Hematopoietic multipotent progenitor cell (in vitro differentiated cells): ENCODE measurements around the gene TUBB3. TPM values are rescaled to one million over a fixed set of nuclear protein-coding genes. Genes with fewer than 3 reads are reported as not detected.
"Not testable (repeated sequence)": the region's sequence is repeated elsewhere in the genome, so short reads cannot be mapped to it uniquely, and the experiment has no call there.

ENCODE experiments used
- DNase-seq, 3 donors: peaks; one replicate each; pipeline ENCODE4 v3.0.0-alpha.2; 2011 to 2015; ENCODE audit warnings: low read depth in 2 of 3, low spot score in 2 of 3
- total RNA-seq: library from RNA; depleted of rRNA; stranded (reverse); fragments of >200 nt; gene quantifications from one replicate; pipeline ENCODE4 v1.2.3, GENCODE V29; 2012

TUBB3 gene
- total RNA-seq, 1 donor: 1.1 TPM

DNA sequence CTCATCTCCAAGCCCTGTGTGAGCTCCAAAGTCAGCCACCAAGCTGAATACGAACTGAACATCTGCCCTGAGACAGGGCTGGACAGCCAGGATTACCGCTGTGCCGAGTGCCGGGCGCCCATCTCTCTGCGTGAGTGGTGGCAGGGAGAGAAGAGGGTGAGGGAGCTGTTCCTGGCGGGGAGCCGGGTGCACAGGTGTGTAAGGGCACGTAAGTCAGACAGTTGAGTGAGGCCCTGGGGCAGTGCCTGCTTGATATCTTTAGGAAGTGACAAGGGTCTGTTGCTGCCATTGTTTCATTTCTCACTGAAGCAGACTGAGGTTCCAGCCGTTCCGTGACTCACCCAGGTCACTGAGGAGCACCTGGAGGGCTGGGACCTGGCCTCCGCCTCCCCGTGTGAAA lies 37.8 kb downstream of the TUBB3 start:
- no peak for DNase-seq

DNA sequence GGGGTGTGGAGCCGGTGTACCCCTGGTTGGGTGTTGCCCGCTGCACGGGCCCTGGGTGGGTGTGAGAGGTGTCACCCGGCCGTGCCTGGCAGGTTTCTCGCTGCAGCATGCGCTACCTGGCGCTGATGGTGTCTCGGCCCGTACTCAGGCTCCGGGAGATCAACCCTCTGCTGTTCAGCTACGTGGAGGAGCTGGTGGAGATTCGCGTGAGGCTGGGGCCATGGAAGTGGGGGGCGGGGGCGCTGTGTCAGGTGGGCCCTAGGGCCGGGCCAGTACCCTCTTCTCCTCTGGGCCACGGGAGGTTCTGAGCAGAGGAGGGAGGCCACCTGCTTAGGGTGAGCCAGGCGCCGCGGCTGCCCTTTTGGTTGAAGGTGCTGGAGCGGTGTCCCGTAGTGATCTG lies 38.8 kb downstream of the TUBB3 start:
- DNase-seq: no peak

DNA sequence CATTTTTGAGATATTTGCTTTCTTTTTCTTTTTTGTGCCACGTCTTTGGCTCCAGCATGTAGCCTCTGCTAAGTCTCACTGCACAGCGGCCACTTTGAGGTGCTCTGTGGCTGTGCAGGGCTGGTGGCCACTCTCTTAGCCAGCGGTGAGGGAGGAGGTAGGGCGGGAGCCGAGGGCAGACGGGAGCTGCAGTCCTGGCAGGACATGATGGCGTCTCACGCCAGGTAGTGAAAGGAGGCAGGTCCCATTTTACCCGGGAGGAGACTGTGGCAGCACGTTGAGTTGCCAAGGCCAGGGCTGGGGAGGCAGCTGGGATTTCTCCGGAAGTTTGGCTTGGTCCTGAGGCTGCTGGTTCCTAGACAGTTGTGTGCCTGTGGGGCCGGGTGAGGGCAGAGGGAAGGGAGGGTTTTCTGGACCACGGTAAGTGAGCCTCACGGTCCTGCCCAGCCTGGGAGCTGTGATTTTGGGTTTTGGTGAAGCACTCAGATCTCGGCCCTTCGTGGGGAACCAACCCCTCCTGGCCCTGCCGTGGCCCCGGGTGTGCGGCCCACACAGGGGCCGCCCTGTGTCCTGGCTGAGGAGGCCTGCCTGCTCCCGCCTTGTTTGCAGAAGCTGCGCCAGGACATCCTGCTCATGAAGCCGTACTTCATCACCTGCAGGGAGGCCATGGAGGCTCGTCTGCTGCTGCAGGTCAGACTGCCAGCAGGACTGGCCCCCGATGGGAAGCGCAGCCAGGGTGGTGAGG lies 39.8 kb downstream of the TUBB3 start:
- DNase-seq: no peak

DNA sequence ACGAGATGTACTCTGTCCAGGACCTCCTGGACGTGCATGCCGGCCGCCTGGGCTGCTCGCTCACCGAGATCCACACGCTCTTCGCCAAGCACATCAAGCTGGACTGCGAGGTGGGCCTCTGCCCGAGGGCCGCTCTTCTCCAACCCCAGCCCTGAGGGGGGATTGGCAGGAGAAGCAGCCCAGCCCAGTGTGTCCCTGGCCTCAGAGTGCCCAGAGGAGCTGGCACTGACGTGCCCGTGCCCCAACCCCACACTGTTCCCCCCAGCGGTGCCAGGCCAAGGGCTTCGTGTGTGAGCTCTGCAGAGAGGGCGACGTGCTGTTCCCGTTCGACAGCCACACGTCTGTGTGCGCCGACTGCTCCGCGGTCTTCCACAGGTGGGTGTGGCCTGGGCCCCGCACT lies 41.1 kb downstream of the TUBB3 start:
- no peak for DNase-seq

DNA sequence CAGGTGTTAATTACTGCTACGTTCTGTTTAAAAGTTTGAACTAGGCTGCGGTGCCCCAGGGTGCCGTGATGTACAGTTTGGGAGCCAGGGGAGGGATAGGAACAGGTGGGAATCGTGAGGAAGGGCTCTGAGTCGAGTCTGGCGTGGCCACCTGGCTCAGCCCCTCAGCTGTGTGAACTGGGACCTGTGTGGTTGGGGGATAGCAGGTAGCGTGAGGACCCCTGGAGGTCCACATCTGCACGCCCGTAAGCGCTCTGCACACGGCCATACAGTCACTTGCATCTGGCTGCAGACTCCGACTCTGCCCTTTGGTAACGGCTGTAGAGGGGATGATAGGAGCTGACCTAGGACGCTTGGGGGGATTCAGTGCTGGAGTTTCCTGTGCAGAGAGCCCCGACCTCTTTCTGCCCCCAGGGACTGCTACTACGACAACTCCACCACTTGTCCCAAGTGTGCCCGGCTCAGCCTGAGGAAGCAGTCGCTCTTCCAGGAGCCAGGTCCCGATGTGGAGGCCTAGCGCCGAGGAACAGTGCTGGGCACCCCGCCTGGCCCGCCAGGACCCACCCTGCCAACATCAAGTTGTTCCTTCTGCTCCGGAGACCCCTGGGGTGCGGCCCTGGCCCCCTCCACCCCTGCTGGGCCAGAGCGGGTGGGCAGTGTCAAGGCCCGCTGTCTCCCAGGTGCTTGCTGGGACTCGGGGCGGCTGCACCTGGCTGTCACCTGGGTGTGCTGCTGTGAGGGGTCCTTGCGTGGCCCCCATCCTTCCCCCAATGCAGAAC lies 42.5 kb downstream of the TUBB3 start:
- no peak for DNase-seq

DNA sequence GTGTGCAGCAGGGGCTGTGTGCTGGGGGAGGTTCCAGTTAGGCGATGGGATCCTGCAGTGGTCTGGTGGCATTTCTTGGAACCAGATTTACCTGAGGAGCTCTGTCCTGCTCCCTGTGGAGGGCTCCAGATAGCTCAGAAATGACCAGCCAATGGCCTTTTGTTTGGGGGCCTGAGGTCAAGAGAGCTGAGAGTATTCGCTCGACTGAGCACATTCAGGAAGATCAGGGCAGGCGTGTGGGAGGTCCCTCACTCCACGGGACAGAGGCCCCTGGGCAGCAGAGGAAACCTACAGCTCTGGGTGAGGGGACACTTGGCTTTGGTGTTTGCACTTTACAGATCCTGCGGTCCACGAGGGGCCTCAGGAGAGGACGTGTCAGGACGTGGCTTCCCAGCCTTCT lies 43.6 kb downstream of the TUBB3 start:
- no peak for DNase-seq

DNA sequence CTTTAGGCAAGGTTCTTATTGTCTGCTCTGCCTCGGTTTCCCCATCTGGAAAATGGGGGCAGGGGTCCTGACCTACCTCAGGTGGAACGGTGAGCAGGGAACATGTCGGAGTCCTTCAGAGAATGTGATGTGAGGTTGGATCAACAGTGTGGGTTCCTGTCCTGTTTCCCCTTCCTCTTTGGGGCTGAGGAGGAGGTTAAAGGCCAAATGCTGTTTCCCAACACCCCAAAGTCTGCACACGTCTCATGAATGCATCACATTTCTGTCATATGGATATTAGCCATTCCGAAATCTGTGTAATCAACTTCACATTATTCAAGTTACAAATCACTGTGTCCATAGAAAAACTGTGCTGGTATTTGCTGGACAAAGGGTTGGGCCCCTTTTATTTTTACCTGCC lies 44.3 kb downstream of the TUBB3 start:
- DNase-seq: not testable (repeated sequence)

DNA sequence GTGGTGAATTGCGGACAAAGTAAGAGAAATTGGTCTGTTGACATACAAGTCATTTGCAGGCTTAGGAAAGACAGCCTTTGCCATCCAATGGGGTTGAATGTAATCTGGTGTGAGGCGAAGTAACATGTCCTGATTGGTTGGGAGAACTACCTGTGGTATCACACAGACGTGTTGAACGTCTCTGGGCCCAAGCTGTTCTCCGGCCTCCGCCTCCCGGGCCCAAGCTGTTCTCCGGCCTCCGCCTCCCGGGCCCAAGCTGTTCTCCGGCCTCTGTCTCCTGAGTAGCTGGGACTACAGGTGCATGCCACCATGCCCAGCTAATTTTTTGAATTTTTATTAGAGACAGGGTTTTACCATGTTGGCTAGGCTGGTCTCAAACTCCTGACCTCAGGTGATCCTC lies 44.9 kb downstream of the TUBB3 start:
- not testable (repeated sequence) for DNase-seq

DNA sequence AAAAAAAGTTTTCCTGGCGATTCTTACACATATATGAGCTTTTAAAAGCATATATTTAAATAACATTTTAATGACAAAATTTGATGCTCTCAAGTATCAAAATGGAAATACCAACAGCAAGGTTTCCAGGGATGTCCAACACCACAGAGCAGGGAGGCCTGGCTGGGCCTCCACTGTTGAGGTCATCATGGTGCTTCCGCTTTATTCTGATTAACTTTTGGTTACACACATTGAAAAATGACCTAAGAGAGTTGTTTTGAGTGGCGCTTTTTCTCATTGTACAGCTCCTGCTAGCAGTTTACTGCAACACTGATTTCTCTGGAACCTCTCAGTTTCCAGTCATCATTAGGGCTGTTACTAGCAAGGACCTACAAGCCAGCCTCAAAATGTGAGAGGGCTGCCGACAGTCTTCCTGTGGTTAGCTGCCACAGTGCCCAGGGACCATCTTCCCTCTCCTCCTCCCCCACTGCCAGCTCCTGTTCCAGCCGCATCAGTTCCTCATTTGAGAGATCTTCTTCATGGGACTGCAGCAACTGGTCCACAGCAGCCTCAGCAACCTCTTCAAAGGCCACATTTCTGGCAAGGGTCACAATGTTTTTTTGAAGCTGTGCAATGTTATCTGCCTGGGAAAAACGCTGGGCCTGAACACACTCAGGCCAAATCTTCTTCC lies 46.7 kb downstream of the TUBB3 start:
- peak in 2 of 3 donors; percentile 40 to 81 for DNase-seq

DNA sequence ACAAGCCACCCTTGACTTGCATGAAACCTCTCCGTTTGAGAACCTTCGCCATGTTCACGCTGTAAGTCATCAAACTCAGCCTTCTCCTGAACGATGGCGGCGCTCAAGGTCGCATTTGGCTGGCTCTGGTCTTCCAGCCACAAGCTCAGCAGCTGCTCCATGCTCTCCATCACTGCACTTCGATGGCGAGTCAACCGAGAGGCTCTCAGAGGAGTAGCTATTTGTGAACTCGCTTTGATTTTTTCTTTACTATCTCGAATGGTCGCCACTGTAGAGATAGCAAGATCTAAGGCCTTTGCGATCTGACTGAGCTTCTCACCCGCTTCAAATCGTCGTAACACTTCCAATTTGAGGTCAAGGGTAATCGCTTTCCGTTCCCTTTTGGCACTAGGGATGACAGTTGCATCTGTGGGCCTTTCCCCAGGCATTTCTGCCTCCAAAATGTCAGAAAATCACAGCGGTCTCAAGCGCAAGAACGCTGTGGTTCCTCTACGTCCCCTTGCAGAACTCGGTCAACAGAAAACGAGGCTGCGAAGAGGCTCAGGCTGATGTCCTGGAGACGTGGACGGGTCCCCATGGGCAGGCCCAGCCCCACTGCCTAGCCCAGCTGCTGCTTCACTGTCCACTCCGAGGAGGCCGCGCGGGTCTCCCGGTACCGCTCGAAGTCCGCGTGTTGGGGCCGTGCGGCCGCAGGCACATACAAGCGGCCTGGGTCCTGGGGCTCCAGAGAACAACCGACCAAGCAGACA lies 48.5 kb downstream of the TUBB3 start:
- no peak for DNase-seq

DNA sequence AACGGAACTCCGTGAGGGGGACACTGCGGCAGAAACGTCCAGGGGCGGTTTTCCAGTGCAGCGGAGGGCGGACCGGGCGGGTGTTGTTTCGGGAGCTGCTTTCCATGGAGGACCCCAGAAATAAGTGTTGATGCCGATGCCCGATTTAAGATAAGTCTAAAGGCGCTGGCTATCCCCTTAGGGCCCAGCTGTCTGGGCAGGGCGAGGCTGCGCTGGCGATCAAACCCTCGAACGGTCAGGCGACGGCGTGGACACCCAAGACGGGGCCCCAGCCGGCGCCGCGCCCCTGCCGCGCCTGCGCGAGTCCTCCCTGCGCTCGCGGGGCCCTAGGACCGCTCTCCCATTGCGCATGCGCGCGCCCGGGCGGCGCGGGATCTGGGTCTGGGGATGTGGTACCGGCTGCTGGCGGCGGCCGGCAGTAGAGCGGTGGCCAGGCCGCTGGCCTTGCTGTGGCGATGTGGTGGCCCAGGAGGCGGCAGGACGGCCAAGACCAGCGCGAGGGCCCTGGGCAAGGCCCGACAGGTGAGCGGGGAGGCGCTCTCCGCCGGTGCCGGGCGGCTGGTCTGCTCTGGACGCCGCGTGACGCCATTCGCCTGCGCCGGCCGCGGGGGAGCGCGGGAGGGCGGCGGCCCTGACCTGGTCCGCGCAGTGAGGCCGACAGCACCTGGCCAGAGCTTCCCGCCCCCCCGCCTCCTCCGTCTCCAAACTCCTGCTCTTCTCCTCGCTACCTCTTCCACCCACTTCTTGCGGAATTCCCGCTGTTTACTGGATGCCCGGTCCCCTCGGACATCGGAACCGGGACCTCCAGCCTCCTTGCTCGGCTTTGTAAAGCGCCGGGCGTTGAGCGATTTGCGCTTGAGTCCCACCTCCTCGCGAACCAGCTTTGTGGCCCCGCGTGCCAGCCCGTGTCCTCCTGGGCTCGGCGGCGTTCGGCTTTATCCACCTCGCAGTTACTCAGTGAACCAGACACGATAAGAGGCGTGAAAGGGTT lies 49.4 kb downstream of the TUBB3 start:
- peak; percentile 90 to 98 (median 91) for DNase-seq

DNA sequence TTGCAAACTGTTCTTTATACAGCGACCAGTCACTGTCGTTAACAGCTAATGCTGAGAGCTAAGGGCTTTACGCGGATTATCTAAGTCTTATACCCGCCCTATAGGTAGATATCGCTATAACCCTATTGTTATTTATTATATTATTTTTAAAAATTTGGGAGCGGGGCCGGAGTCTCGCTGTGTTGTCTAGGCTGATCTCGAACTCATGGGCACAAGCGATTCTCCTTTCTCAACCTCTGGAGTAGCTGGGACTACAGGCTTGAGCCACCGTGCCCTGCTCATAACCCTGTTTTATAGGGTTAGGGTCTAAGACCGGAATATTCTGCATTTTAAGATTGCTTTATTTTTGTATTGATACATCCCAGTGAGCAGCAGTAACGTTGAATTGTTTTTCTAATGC lies 50.1 kb downstream of the TUBB3 start:
- DNase-seq: no peak

DNA sequence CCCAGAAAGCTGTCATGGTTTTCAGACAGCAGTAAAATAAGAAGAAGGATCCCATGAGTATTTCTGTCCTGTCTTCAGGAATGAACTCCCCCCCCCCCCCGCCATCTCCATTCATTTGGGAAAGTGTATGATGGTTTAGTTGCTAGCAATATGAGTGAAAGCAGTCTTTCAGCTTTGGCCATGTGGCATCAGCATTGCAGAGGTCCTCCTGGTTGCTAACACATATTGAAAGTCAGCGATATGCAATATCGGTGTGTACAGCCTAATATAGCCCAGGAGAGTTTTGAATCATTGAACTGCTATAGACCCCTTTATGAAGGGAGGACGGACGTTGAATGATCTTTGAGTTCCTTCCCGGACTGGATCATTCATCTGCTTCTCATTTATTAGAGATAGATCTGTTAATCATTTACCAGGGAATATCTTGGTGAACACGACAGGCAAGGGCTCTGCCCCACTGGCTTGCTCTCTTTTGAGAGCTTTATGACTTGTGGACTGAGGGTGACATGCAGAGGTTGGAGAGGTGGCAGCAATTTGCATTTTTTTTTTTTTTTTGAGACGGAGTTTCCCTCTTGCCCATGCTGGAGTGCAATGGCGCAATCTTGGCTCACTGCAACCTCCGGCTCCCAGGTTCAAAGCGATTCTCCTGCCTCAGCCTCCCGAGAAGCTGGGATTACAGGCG lies 50.7 kb downstream of the TUBB3 start:
- no peak for DNase-seq

DNA sequence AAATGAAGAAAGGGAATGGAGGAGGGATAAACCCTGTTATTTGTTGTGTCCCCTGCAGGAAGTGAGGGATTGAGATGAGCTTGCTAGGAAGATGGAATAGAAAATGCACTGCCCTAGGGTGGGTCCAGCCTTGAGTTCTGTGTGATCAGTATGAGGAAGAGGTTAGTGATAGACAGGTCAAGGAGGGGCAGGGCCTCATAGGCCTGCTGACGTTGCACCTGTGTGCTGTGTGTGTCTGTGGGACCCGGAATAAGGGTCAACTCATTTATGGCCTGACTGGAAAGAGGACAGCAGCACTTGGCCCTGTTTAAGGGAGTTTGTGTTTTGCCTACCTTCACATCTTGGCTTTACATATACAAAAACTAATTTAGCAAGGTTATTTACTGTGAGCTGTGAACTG lies 51.7 kb downstream of the TUBB3 start:
- no peak for DNase-seq

DNA sequence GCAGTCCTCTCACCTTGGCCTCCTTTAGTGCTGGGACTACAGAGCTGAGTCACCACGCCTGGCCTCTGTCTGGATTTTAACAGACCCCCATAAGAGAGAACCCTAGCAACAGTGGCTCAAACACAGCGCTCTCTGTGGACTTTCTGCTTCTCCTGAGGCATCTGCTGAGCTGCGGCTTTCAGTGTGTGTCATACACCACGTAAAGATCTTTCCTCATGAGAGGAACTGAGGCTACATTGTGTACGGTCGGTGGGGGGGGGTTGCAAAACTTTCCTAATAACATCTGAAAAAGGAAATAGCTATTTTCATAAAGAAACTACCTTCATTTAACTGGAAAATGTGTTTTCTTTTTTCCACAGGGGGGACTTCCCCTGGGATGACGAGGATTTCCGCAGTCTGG lies 58.3 kb downstream of the TUBB3 start:
- no peak for DNase-seq

DNA sequence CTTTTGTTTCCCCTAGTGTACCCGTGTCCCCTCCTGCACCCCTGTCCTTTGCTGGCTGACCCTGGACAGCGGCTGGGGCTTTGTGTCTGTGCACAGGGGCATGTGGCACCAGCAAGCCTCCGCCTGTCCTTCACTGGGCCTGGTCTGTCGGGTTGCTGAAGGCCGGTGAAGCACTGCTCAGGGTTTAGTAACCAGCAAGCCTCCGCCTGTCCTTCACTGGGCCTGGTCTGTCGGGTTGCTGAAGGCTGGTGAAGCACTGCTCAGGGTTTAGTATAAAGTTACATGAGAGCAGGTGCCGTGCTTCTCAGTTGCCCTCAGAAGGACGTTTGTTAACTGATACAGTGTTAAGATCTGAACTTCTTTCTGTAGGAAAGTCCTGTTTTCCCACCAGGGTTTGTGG lies 59.2 kb downstream of the TUBB3 start:
- no peak for DNase-seq

DNA sequence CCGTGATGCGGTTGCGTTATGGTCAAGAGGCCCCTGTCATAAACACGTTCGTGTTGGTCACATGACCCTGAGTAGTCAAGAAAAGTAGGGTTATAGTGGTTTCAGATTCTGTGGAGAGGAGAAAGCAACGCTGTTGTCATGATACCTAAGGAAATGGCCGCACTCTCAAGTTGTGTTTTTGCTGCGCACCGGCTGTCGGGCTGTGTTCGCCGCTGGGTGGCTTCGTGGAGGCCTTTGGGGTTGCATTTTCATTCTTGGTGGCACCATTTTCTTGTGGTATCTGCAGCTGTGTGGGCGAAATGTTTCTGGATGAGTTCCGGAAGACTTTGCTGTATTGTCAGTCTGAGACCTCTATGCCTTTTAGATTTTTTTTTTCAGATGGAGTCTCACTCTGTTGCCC lies 60.4 kb downstream of the TUBB3 start:
- no peak for DNase-seq

DNA sequence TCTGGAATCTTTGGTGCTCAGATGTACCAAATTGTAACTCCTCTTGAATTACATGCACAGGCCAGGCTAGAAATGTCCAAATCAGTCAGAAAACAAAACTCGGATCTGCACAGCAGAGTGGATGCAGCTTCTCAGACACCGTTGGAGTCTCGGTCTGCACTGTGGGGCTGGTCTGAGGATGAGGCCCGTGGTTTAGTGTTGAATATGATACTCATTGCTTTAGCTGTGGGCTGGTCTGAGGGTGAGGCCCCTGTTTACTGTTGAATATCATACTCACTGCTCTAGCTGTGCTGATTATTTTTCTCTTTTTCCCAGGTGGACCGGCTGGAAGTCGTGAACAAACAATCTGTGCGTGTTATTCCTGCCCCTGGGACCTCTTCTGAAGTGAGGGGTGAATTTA lies 61.1 kb downstream of the TUBB3 start:
- DNase-seq: no peak

DNA sequence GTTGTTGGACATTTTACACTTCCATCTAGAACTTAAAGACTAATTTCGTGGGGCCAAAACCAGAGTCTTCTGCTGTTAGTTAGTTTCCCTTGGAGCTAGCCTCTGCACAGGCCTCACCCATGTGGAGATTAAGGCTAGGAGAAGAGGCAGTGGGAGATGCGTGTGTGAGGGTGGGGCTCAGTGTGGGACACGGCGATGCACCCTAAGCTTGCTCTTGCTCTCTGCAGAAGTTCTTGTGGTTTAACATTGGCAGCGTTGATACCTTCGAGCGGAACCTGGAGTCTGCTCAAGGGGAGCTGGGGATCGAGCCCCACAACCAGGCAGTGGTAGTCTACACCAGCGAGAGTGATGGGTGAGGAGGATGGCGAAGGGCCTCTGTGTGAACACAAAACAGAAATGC lies 62.1 kb downstream of the TUBB3 start:
- DNase-seq: no peak
